ENCODE results near the gene ABCA2. TPM values are rescaled to one million over a fixed set of nuclear protein-coding genes. Genes with fewer than 3 reads are reported as not detected.

ABCA2 gene
- total RNA-seq, 1 donor from 2014 or later = 55.1 TPM

GRCh38 chr9:136969774-136970173, 58.3 kb downstream of the ABCA2 start:
- H3K27ac Mint-ChIP-seq (ENCODE audit: unreplicated experiment) = no peak overlapping the region
- no peaks in the 10 kb centered on the region for H3K9me3 Mint-ChIP-seq (ENCODE audit: unreplicated experiment)
- H3K4me1 Mint-ChIP-seq (ENCODE audit: unreplicated experiment) = no peaks in the 10 kb centered on the region
- H3K27me3 Mint-ChIP-seq (ENCODE audit: unreplicated experiment) = peaks cover 3% of the 10 kb centered on the region
- no peak overlapping the region for H3K4me3 Mint-ChIP-seq (ENCODE audit: unreplicated experiment)
- no peak for DNase-seq (ENCODE audit: extremely low spot score, unreplicated experiment)
- no peak for TF ChIP-seq CTCF (IDR thresholded peaks at IDR 0.05)
- H3K36me3 Mint-ChIP-seq (ENCODE audit: unreplicated experiment) = no peaks in the 10 kb centered on the region

- Mint-ChIP-seq H3K36me3 (ENCODE audit: unreplicated experiment) (no peaks in the 10 kb centered on the region), H3K4me3 (ENCODE audit: unreplicated experiment) (no peak overlapping the region), H3K27me3 (ENCODE audit: unreplicated experiment) (peaks cover 3% of the 10 kb centered on the region), H3K27ac (ENCODE audit: unreplicated experiment) (no peak overlapping the region), H3K4me1 (ENCODE audit: unreplicated experiment) (peaks cover 2% of the 10 kb centered on the region), H3K9me3 (ENCODE audit: unreplicated experiment) (no peaks in the 10 kb centered on the region)
- no peak for TF ChIP-seq CTCF (IDR thresholded peaks at IDR 0.05)
- DNase-seq (ENCODE audit: extremely low spot score, unreplicated experiment) = no peak
Measured at GRCh38 chr9:136969150-136969549, 58.9 kb downstream of the ABCA2 start.

- DNase-seq (ENCODE audit: extremely low spot score, unreplicated experiment) = no peak
- no peak overlapping the region for H3K4me3 Mint-ChIP-seq (ENCODE audit: unreplicated experiment)
- H3K36me3 Mint-ChIP-seq (ENCODE audit: unreplicated experiment) = no peaks in the 10 kb centered on the region
- H3K4me1 Mint-ChIP-seq (ENCODE audit: unreplicated experiment) = peaks cover 2% of the 10 kb centered on the region
- peaks cover 3% of the 10 kb centered on the region for H3K27me3 Mint-ChIP-seq (ENCODE audit: unreplicated experiment)
- no peaks in the 10 kb centered on the region for H3K9me3 Mint-ChIP-seq (ENCODE audit: unreplicated experiment)
- no peak overlapping the region for H3K27ac Mint-ChIP-seq (ENCODE audit: unreplicated experiment)
- no peak for TF ChIP-seq CTCF (IDR thresholded peaks at IDR 0.05)
Measured at GRCh38 chr9:136968333-136969127, 59.5 kb downstream of the ABCA2 start.

GRCh38 chr9:136965771-136966484, 62.1 kb downstream of the ABCA2 start:
- Mint-ChIP-seq H3K36me3 (ENCODE audit: unreplicated experiment) (no peaks in the 10 kb centered on the region), H3K27ac (ENCODE audit: unreplicated experiment) (no peak overlapping the region), H3K4me1 (ENCODE audit: unreplicated experiment) (peaks cover 14% of the 10 kb centered on the region), H3K4me3 (ENCODE audit: unreplicated experiment) (no peak overlapping the region), H3K27me3 (ENCODE audit: unreplicated experiment) (peaks cover 3% of the 10 kb centered on the region), H3K9me3 (ENCODE audit: unreplicated experiment) (no peaks in the 10 kb centered on the region)
- DNase-seq (ENCODE audit: extremely low spot score, unreplicated experiment) = no peak
- no peak for TF ChIP-seq CTCF (IDR thresholded peaks at IDR 0.05)

GRCh38 chr9:136964833-136965422, 63.1 kb downstream of the ABCA2 start:
- no peak overlapping the region for H3K4me3 Mint-ChIP-seq (ENCODE audit: unreplicated experiment)
- DNase-seq (ENCODE audit: extremely low spot score, unreplicated experiment) = no peak
- peaks cover 3% of the 10 kb centered on the region for H3K27me3 Mint-ChIP-seq (ENCODE audit: unreplicated experiment)
- H3K9me3 Mint-ChIP-seq (ENCODE audit: unreplicated experiment) = no peaks in the 10 kb centered on the region
- no peak for TF ChIP-seq CTCF (IDR thresholded peaks at IDR 0.05)
- H3K36me3 Mint-ChIP-seq (ENCODE audit: unreplicated experiment) = no peaks in the 10 kb centered on the region
- no peak overlapping the region for H3K27ac Mint-ChIP-seq (ENCODE audit: unreplicated experiment)
- peaks cover 19% of the 10 kb centered on the region for H3K4me1 Mint-ChIP-seq (ENCODE audit: unreplicated experiment)

Data from osteocyte (in vitro differentiated cells).